NCI-H1436 (cell line): Measurements from ENCODE around the gene SDHB.

ENCODE experiments used
- DNase-seq: peaks from one replicate; lab custom pipeline; 2025; lab: John Stamatoyannopoulos, UW

SDHB gene

GRCh38 chr1:16969057-16969611 is 84.7 kb downstream of the SDHB start:
- no peak for DNase-seq
